GM12864 (cell line): ENCODE results near the gene DNM1.

Experiments used
- DNase-seq: peaks from one replicate; pipeline ENCODE4 v3.0.0-alpha.2; 2011; ENCODE audit warnings: low read depth
- H3K4me3 ChIP-seq: 2 replicates; pipeline ENCODE4 v1.5.1; 2011; ENCODE audit warnings: mild to moderate bottlenecking, low read depth, low read length, control low read depth
- TF ChIP-seq, protein P1 (sequence below): IDR thresholded peaks from 2 replicates; pipeline ENCODE4 v1.5.1; 2011; ENCODE audit warnings: low read depth, mild to moderate bottlenecking, moderate library complexity, low read length, control low read depth, inconsistent platforms; ENCODE audit errors: missing control alignments

DNM1 gene

DNA sequence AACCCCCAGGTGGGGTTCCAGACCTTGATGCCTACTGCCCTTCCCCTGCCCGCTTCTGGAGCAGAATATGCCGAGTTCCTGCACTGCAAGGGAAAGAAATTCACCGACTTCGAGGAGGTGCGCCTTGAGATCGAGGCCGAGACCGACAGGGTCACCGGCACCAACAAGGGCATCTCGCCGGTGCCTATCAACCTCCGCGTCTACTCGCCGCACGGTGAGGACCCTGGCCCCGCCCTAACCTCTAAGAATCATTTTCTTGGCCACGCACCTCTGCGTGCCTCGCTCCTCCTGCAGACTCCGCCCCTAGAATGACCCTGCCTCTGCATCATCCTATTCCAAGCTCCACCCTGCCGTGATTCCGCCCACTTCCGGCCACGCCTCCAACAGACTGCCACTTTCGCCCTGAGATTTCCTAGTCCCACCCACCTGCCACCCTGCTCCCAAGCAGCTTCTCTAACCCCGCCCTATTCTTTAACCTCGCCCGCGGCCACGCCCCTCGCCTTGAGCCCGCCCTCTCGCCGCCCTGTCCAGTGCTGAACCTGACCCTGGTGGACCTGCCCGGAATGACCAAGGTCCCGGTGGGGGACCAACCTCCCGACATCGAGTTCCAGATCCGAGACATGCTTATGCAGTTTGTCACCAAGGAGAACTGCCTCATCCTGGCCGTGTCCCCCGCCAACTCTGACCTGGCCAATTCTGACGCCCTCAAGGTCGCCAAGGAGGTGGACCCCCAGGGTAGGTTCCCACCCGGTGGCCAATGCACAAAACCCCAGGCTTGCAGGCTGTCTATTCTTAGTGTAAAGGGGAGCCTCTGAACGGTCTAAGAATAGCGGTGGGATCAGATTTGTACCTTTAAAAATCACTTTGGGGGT, 15.6 kb downstream of the DNM1 start:
- TF ChIP-seq, protein P1, sequence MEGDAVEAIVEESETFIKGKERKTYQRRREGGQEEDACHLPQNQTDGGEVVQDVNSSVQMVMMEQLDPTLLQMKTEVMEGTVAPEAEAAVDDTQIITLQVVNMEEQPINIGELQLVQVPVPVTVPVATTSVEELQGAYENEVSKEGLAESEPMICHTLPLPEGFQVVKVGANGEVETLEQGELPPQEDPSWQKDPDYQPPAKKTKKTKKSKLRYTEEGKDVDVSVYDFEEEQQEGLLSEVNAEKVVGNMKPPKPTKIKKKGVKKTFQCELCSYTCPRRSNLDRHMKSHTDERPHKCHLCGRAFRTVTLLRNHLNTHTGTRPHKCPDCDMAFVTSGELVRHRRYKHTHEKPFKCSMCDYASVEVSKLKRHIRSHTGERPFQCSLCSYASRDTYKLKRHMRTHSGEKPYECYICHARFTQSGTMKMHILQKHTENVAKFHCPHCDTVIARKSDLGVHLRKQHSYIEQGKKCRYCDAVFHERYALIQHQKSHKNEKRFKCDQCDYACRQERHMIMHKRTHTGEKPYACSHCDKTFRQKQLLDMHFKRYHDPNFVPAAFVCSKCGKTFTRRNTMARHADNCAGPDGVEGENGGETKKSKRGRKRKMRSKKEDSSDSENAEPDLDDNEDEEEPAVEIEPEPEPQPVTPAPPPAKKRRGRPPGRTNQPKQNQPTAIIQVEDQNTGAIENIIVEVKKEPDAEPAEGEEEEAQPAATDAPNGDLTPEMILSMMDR = no peak
- DNase-seq = peak; percentile 92
- H3K4me3 ChIP-seq = peak overlapping the region; percentile 53

- no peak for DNase-seq
- TF ChIP-seq, protein P1 = no peak
- H3K4me3 ChIP-seq = no peak overlapping the region
Observed at GRCh38 chr9:128219831-128220230, 16.7 kb downstream of the DNM1 start.

GRCh38 chr9:128222026-128222425, 18.8 kb downstream of the DNM1 start:
- TF ChIP-seq, protein P1 = no peak
- no peak for DNase-seq
- no peak overlapping the region for H3K4me3 ChIP-seq

DNA sequence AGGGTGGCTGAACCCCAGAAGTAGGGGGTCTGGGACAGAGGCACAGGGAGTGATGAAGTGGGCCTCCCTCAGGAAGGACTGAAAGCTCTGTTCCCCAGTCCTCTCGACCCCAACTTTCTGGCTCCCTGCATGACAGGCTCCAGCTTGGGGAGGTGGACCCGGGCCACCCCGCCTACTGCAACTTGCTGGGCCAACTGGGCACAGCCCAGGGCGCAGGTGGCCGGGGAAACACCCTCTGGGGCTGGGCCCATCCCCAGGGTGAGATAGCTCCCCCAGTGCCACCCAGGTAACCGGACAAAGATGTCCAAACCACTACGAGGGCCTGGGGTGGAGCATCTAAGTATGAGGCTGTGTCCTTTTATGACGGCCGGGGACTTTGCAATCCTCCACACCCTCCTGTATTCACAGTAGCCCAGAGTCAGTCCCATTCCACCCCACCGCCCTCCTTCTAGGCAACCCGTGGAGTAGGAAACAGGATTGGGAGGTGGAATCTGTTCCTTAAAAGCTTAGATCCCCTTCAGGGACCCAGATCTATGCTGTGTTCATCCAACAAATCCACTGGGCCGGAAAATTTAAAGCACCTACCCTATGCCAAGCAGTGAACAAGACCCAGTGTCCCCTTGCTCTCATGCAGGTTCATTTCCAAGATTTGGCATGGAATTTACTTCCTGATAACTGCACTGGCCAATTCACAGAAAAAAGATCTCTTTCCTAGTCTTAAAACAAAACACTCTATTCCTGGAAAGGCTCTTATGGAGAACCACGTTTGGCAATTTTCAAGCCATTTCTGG, 19.9 kb downstream of the DNM1 start:
- H3K4me3 ChIP-seq = no peak overlapping the region
- TF ChIP-seq, protein P1 = no peak
- no peak for DNase-seq

GRCh38 chr9:128224877-128225276, 21.7 kb downstream of the DNM1 start:
- TF ChIP-seq, protein P1 = no peak
- no peak for DNase-seq
- H3K4me3 ChIP-seq = no peak overlapping the region

GRCh38 chr9:128225770-128226411, 22.7 kb downstream of the DNM1 start:
- no peak overlapping the region for H3K4me3 ChIP-seq
- DNase-seq = no peak
- TF ChIP-seq, protein P1 = no peak
